Pancreas (tissue), 10 donors: ENCODE results near the gene INSYN2B. TPM values are rescaled to one million over a fixed set of nuclear protein-coding genes. Genes with fewer than 3 reads are reported as not detected.

ENCODE experiments used
- ATAC-seq, 4 donors: fragments of 200-7000 bp; cut with Tn5 transposase; one replicate each; pipeline versions ENCODE4 v1.8.0 to v1.9.1; 2020; ENCODE audit warnings: mild to moderate bottlenecking in 4 of 4, moderate library complexity in 4 of 4
- DNase-seq, 6 donors: peaks; one replicate each; pipeline ENCODE4 v3.0.0-alpha.2; 2020
- FAIRE-seq: peaks from 2 replicates; lab custom pipeline; 2012; peaks lifted over from hg19 to GRCh38; lab: Jason Lieb, UNC
- H3K27ac ChIP-seq, 4 donors: fragments of 200-600 bp; sonication (generic); 1 replicate in 3 of 4; 2 replicates in 1 of 4; pipeline versions ENCODE4 v1.5.0 to v1.8.0; 2020
- H3K27me3 ChIP-seq, 4 donors: fragments of 200-600 bp; one replicate each; pipeline ENCODE4 v1.8.0; 2021
- H3K36me3 ChIP-seq, 3 donors: fragments of 200-600 bp; sonication (generic) in 1 of 3; one replicate each; pipeline versions ENCODE4 v1.5.0 to v1.8.0; 2020 to 2021
- H3K4me1 ChIP-seq, 3 donors: fragments of 200-600 bp; one replicate each; pipeline ENCODE4 v1.8.0; 2021
- H3K4me3 ChIP-seq, 4 donors: fragments of 200-600 bp; sonication (generic) in 2 of 4; one replicate each; pipeline versions ENCODE4 v1.5.0 to v1.8.0; 2020 to 2021
- H3K9me3 ChIP-seq, 4 donors: fragments of 200-600 bp; one replicate each; pipeline ENCODE4 v1.8.0; 2021
- CTCF ChIP-seq, 4 donors: fragments of 200-600 bp; sonication (generic) in 3 of 4; IDR thresholded peaks; one replicate each; pipeline versions ENCODE4 v1.5.0 to v1.8.0; 2021; ENCODE audit warnings: antibody characterized with exemption in 4 of 4
- WGBS, 2 donors: extraction: QIAGEN DNeasy Blood & Tissue Kit; methylation state at CpG; one replicate each; pipeline ENCODE4 v1.1.7; 2013; 5-methylcytosine and 5-hydroxymethylcytosine counted together
- intact Hi-C, 3 donors: fragments of 100-400 bp; cut with DNase I; formaldehyde crosslinking; loops; one replicate each; pipeline versions ENCODE4 v1.11.1 to v1.14.2; 2022
- microRNA-seq, 2 donors: library from miRNA; unstranded; fragments of <30 nt; microRNA quantifications; one replicate each; pipeline versions ENCODE4 to v1.1.0, GENCODE V29; 2019 to 2020
- polyA plus RNA-seq, 2 donors: library from polyadenylated mRNA; stranded (reverse); fragments of 200-250 nt; gene quantifications; one replicate each; pipeline ENCODE4 v1.2.3, GENCODE V29; 2013
- total RNA-seq, 6 donors: library from RNA; stranded (reverse); fragmentation: NEBNext Ultra II Directional in 4 of 6; extraction: Animal tissue kit (Norgen Biotek cat#: 25700) in 4 of 6; gene quantifications; one replicate each; pipeline versions ENCODE4 v1.2.1 to v1.2.4, GENCODE V29; 2021 to 2023
- donor health status: healthy with polysubstance abuse.
- donor health status: DM: no; HTN: no; CAD: no; lungs with moderate emphysema.
- donor health status: DM: no; HTN: no; CAD: no.
- donor health status: control.
- donor health status: control.
- donor health status: Bipolar disorder and iron deficiency.
- donor health status: DM: yes; HTN: yes; CAD: no.
- donor health status: DM: no; HTN: no; CAD: no.
- donor health status: DM: no; HTN: no; CAD: no.
- donor health status: DM: yes; HTN: yes; CAD: no.

The INSYN2B gene
- total and polyA plus RNA-seq, 8 donors: 0.02 TPM; not detected in 7

- no peaks in the 10 kb centered on the region for H3K27me3 ChIP-seq
- no peak overlapping the region for H3K4me3 ChIP-seq
- no peak for TF ChIP-seq CTCF (IDR thresholded peaks at IDR 0.05)
- 70 to 79% methylated on average over 4 of the region's 4 CpGs for WGBS, 2 donors
- H3K9me3 ChIP-seq: no peaks in the 10 kb centered on the region
- intact Hi-C loops: no loop called here
- DNase-seq (no peak), FAIRE-seq (no peak), ATAC-seq (no peak)
- H3K27ac ChIP-seq: no peak overlapping the region
- no peaks in the 10 kb centered on the region for H3K4me1 ChIP-seq
- no peaks in the 10 kb centered on the region for H3K36me3 ChIP-seq
Measured at GRCh38 chr5:169828385-169828784, 151.9 kb downstream of the INSYN2B start.

- FAIRE-seq: no peak
- Histone ChIP-seq H3K4me3 (no peak overlapping the region), H3K27ac (no peak overlapping the region), H3K27me3 (no peaks in the 10 kb centered on the region), H3K4me1 (no peaks in the 10 kb centered on the region), H3K9me3 (no peaks in the 10 kb centered on the region), H3K36me3 (no peaks in the 10 kb centered on the region)
- intact Hi-C loops: no loop called here
- ATAC-seq: no peak
- TF ChIP-seq CTCF (IDR thresholded peaks at IDR 0.05): no peak
- 52 to 60% methylated on average over 3 of the region's 3 CpGs for WGBS, 2 donors
- no peak for DNase-seq
Measured at GRCh38 chr5:169827769-169828168, 152.5 kb downstream of the INSYN2B start.

DNA sequence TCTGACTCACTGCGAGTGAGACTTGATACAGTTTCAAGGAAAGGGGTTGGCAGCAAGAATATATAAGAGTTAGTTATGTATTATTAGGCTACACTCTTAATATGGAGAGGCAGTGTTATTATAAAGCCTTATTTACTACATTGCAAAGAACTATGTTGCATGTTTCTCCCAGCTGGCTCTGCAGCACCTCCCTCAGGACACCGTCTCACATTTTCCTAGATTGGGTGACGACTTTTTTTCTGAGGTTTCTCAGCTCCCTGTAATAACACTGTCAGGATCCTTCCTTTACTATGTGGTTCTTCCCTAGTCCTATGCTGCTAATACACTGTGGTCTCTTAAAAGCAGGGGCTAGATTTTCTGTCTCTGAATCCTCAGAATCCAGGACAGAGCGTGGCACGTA is 153.7 kb downstream of the INSYN2B start:
- DNase-seq: no peak
- H3K27ac ChIP-seq: no peak overlapping the region

GRCh38 chr5:169817031-169817430 is 163.3 kb downstream of the INSYN2B start:
- FAIRE-seq (no peak), ATAC-seq (no peak), DNase-seq (no peak)
- Histone ChIP-seq H3K9me3 (no peaks in the 10 kb centered on the region), H3K36me3 (no peaks in the 10 kb centered on the region), H3K27ac (no peak overlapping the region), H3K4me1 (no peaks in the 10 kb centered on the region), H3K27me3 (no peaks in the 10 kb centered on the region), H3K4me3 (no peak overlapping the region)
- 55 to 74% methylated on average over 2 of the region's 2 CpGs for WGBS, 2 donors
- intact Hi-C loops: no loop called here
- no peak for TF ChIP-seq CTCF (IDR thresholded peaks at IDR 0.05)

More for the DNA sequence above, 153.7 kb downstream of the INSYN2B start:
- H3K4me3 ChIP-seq: no peak overlapping the region
- no peaks in the 10 kb centered on the region for H3K9me3 ChIP-seq
- WGBS, 2 donors: 49 to 55% methylated on average over 5 of the region's 5 CpGs
- H3K27me3 ChIP-seq: no peaks in the 10 kb centered on the region
- no peaks in the 10 kb centered on the region for H3K36me3 ChIP-seq
- ATAC-seq: no peak
- no peaks in the 10 kb centered on the region for H3K4me1 ChIP-seq
- no peak for TF ChIP-seq CTCF (IDR thresholded peaks at IDR 0.05)
- intact Hi-C loops: no loop called here
- no peak for FAIRE-seq

GRCh38 chr5:169814522-169814921 is 165.8 kb downstream of the INSYN2B start:
- no peak for TF ChIP-seq CTCF (IDR thresholded peaks at IDR 0.05)
- Histone ChIP-seq H3K9me3 (no peaks in the 10 kb centered on the region), H3K27me3 (no peaks in the 10 kb centered on the region), H3K36me3 (no peaks in the 10 kb centered on the region), H3K4me1 (no peaks in the 10 kb centered on the region), H3K27ac (no peak overlapping the region), H3K4me3 (no peak overlapping the region)
- intact Hi-C loops: no loop called here
- DNase-seq (no peak), FAIRE-seq (no peak), ATAC-seq (no peak)
- WGBS, 2 donors: 61 to 70% methylated on average over 1 of the region's 1 CpG

Small RNAs within 50 kb of the gene (microRNA-seq; reads per million reads assigned to microRNA genes)
- gene MIR378E: 0 reads per million in 2 donors

Other genes starting within 250 kb of the INSYN2B start
- 1 to 10 TPM in 1 of 6 donors, under 1 TPM in 2, not detected in 3; 0.09 to 1.8 (median 0.24) TPM for gene FOXI1, start 125.4 kb upstream of the INSYN2B start, total RNA-seq
- gene FOXI1, start 125.4 kb upstream of the INSYN2B start, polyA plus RNA-seq: under 1 TPM; 0.38 to 0.49 TPM